GM12892 (cell line): Measurements from ENCODE around the gene SPACDR. TPM values are rescaled to one million over a fixed set of nuclear protein-coding genes. Genes with fewer than 3 reads are reported as not detected.
"Not testable (repeated sequence)": the region's sequence is repeated elsewhere in the genome, so short reads cannot be mapped to it uniquely, and the experiment has no call there.

Experiments
- DNase-seq: peaks from one replicate; pipeline ENCODE4 v3.0.0; 2011; ENCODE audit not compliant: insufficient read length
- FAIRE-seq: peaks from 2 replicates; lab custom pipeline; 2011; peaks lifted over from hg19 to GRCh38; lab: Jason Lieb, UNC
- POLR2A ChIP-seq: IDR thresholded peaks from 2 replicates; pipeline ENCODE4 v1.6.1; 2011; ENCODE audit warnings: low read depth, low read length, control low read depth
- POLR2AphosphoS5 ChIP-seq: IDR thresholded peaks from 2 replicates; pipeline ENCODE4 v1.6.1; 2011; ENCODE audit warnings: low read depth, low read length, control low read depth
- TAF1 ChIP-seq: IDR thresholded peaks from 2 replicates; pipeline ENCODE4 v1.6.1; 2011; ENCODE audit warnings: low read depth, mild to moderate bottlenecking, control low read depth, low read length, borderline replicate concordance
- polyA plus RNA-seq: library from polyadenylated mRNA; unstranded; fragments of >200 nt; gene quantifications from one replicate; pipeline ENCODE4 v1.2.1, GENCODE V29; 2012; ENCODE audit warnings: missing spikeins, inconsistent platforms; ENCODE audit not compliant: missing spikeins

Gene SPACDR, protein sequence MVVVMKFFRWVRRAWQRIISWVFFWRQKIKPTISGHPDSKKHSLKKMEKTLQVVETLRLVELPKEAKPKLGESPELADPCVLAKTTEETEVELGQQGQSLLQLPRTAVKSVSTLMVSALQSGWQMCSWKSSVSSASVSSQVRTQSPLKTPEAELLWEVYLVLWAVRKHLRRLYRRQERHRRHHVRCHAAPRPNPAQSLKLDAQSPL
- polyA plus RNA-seq = 0.95 TPM

DNA sequence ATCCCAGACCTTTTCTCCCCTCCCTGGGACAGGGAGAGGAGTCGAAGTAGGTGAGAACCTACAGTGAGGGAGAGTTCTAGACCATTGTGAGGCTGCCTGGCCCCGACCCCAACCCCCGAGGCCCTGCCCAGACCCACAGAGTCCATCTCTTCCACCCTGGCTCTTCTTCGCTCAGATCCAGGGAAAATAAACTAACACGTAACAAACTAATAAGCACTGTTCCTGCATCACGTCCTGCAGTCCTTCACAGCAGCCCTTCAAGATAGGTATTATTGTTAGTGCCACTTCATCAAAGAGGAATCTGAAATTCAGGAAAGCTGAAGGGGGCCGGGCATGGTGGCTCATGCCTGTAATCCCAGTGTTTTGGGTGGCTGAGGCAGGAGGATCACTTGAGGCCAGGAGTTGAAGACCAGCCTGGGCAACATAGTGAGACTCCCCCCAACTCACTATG is at the start of gene SPACDR:
Gene SPACDR (minus strand): TSS at position 51 of the 451 bp plus-strand sequence. CDS start 235 bp downstream, outside the sequence.
- FAIRE-seq (no peak), DNase-seq (no peak)
- TF ChIP-seq TAF1 = no peak
- no peak for TF ChIP-seq POLR2AphosphoS5
- TF ChIP-seq POLR2A = no peak

DNA sequence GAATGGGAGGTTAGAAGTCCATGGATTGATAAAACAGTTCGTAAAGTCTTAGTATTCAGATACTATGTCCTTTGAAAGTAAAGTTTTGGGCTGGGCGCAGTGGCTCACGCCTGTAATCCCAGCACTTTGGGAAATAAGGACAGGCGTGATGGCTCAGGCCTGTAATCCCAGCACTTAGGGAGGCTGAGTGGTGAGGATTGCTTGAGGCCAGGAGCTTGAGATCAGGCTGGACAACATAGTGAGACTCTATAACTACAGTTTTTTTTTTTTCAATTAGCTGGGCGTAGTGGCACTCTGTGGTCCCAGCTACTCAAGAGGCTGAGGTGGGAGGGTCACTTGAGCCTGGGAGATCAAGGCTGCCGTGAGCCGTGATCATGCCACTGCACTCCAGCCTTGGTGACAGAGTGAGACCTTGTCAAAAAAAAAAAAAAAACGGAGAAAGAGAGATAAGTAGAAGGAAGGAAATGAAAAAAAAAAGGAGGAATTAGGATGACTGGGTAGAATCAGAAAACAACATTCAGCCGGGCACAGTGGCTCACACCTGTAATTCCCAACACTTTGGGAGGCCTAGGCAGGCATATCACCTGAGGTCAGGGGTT is 49.3 kb upstream of the SPACDR start:
- FAIRE-seq = no peak
- no peak for DNase-seq
- no peak for TF ChIP-seq POLR2AphosphoS5

DNA sequence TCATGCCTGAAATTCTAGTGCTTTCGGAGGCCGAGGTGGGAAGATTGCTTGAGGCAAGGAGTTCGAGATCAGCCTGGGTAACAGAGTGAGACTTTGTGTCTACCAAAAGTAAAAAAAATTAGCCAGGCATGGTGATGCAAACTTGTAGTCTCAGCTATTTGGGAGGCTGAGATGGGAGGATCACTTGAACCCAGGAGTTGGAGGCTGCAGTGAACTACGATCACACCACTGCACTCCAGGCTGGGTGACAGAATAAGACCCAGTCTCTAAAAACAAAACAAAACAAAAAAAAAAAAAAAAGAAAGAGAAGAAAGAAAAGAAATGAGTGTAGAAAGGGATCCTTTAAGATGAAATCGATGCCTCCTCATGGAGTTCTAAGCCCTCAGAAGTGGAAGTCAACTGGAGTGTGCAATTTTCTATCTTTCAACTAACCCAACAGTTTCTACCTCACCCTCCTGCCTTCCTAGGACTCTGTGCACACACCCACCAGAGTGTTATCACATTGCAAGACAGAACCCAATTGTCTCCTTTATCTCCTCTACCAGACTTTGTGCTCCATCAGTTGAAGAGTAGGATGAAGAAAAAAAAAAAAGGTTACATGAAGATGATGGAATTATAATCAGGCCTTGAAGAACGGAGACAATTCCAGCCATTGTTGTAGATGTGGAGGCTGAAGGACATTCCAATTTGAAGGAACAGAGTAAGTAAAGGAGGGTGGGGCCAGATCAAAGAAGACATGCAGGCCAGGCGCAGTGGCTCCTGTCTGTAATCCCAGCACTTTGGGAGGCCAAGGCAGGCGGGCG is 46.6 kb upstream of the SPACDR start:
- TF ChIP-seq TAF1 = no peak
- TF ChIP-seq POLR2AphosphoS5 = no peak
- no peak for TF ChIP-seq POLR2A
- FAIRE-seq (no peak), DNase-seq (no peak)

DNA sequence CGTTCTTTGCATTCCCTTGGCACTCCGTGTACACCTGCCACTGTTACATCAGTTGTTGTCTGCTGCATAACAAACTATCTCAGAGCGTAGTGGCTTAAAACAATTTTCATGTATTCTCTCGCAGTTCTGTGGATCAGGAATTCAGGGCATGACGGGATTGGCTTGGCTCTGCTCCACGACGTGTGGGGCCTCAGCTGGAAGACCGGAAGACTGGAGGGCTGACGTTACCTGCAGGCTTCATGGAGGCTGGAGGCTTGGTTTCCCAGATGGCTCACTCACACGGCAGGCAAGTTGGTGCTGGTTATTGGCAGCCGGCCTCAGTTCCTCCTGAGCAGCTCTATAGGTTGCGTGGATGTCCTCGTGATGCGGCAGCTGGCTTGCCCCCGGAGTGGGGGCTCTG is 45.2 kb upstream of the SPACDR start:
- FAIRE-seq (no peak), DNase-seq (no peak)
- no peak for TF ChIP-seq POLR2AphosphoS5
- TF ChIP-seq TAF1 = no peak
- no peak for TF ChIP-seq POLR2A

DNA sequence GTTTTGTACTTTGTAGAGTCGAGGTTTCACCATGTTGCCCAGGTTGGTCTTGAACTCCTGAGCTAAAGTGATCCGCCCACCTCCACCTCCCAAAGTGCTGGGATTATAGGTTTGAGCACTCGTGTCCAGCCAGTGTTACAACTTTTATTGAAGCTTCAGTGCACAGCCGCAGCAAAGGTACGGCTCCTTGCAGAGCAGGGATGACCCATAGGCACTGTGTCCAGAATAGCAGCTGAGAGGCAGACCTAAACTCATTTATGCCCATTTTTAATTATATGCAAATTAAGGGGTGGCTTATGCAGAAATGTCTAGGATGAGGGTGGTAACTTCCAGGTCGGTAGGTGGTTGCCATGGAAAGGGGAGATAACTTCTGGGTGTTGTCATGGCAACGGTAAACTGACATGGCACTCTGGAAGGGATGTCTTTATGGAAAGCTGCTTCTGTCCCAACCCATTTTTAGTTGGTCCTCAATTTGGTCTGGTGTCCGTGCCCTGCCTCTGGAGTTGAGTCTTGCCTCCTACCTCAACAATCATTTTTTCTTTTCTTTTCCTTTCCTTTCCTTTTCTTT is 42.4 kb upstream of the SPACDR start:
- TF ChIP-seq TAF1 (no peak), POLR2A (no peak), POLR2AphosphoS5 (no peak)
- FAIRE-seq = no peak
- DNase-seq = no peak

DNA sequence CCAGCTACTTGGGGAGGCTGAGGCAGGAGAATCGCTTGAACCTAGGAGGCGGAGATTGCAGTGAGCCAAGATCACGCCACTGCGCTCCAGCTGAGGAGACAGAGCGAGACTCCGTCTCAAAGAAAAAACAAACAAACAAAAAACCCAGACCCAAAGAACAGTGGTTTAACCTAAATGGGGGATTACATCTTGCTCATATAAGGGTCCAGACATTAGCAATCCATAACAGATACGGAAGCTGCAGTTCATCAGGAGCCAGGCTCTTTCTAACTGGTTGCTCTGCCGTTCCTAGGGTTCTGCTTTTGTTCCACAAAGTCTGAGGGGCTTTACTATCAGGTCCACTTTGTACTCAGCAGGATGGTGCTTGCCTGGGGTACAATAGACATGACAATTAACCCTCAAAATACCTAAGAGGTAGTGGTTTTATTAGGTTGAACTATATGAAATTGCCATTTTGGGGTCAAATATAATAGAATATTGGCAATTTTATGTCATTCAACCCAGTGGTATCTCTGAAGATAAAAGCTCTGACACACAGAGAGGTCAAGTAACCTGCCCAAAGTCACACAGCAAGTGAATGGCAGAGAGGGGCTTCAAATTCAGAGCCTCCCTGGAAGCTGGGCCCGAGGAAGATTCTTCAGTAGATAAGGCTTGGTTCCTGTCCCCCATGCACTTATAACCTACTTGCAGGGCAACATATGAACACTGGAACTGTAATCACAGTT is 41.0 kb upstream of the SPACDR start:
- no peak for TF ChIP-seq POLR2AphosphoS5
- no peak for TF ChIP-seq TAF1
- no peak for TF ChIP-seq POLR2A
- DNase-seq = no peak
- FAIRE-seq = no peak

DNA sequence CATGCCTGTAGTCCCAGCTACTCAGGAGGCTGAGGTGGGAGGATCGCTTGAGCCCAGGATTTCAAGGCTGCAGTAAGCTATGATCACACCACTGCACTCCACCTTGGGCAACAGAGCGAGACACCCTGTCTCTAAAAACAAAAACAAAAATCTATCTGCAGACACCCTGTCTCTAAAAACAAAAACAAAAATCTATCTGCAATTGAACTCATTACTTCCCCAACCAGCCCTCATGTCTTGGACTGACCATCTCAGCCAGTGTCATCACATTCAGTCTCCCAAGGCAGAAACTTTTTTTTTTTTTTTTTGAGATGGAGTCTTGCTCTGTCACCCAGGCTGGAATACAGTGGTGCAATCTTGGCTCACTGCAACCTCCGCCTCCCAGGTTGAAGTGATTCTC is 40.0 kb upstream of the SPACDR start:
- not testable (repeated sequence) for FAIRE-seq, DNase-seq

DNA sequence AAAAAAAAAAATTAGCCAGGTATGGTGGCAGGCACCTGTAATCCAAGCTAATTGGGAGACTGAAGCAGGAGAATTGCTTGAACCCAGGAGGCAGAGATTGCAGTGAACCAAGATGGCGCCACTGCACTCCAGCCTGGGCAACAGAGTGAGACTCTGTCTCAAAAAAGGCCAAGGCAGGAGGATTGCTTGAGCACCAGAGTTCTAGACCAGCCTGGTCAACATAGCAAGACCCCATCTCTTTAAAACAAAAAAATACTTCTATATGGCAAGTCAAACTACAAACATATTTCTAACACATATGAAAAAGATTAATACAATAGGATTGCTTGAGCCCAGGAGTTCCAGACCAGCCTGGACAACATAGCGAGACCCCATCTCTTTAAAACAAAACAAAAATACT is 36.7 kb upstream of the SPACDR start:
- DNase-seq, FAIRE-seq: not testable (repeated sequence)

DNA sequence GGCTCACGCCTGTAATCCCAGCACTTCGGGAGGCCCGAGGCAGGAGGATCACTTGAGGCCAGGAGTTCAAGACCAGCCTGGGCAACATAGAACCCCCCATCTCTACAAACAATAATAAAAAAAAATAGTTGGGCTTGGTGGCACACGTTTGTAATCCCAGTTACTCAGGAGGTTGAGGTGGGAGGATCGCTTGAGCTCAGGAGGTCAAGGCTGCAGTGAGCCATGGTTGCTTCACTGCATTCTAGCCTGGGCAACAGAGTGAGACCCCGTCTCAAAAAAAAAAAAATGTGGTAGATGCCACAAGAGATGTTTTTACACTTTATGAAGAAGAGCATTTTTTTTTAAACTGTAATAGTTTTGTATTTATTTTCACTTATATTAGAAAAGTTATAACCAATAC is 32.4 kb upstream of the SPACDR start:
- DNase-seq (no peak), FAIRE-seq (no peak)
- TF ChIP-seq POLR2A (no peak), TAF1 (no peak), POLR2AphosphoS5 (no peak)

DNA sequence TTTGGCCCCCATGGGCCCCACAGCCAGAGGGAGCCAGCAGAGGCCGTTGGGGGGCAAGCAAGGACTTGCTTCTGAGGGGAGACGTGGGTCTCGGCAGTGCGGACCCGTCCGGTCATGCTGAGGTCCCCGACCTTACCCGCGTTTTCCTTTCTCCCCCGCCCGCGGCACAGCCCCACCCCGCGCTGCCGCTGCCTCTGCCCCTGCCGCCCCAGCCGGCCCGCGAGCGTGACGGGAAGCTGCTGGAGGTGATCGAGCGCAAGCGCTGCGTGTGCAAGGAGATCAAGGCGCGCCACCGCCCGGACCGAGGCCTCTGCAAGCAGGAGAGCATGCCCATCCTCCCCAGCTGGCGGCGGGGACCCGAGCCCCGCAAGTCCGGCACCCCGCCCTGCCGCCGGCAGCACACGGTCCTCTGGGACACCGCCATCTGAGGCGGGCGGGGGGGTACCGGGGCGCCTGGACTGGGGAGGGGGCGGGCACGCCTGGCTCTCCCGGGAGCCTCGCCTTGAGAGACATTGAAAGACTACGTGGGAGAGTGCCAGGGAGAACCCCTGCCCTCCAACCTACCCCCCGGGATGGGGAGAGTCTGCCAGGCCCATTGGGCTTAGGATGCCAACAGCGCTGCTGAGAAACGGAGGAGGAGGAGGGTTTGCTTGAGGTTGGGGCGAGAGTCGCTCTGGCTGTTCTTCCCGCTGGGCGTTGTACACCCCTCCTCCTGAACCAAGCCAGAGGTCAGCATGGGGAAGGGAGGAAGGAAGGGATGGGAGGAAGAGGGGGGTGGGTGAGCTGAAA is 29.6 kb upstream of the SPACDR start:
- DNase-seq (peak; percentile 67), FAIRE-seq (no peak)

More for the DNA sequence above, 29.6 kb upstream of the SPACDR start:
- TF ChIP-seq TAF1 = no peak
- TF ChIP-seq POLR2A = no peak
- no peak for TF ChIP-seq POLR2AphosphoS5
